Posterior vena cava (tissue), 2 donors: ENCODE results near the gene RAB7A. TPM values are rescaled to one million over a fixed set of nuclear protein-coding genes. Genes with fewer than 3 reads are reported as not detected.
"Not testable (repeated sequence)": the region's sequence is repeated elsewhere in the genome, so short reads cannot be mapped to it uniquely, and the experiment has no call there.

ENCODE experiments used
- DNase-seq: peaks from one replicate; pipeline ENCODE4 v3.0.0-alpha.2; 2020; ENCODE audit warnings: low spot score
- intact Hi-C, 2 donors: fragments of 100-400 bp; cut with DNase I; formaldehyde crosslinking; loops; one replicate each; pipeline versions ENCODE4 v1.14.1 to v1.14.2; 2022 to 2023
- total RNA-seq, 2 donors: library from RNA; stranded (reverse); fragmentation: NEBNext Ultra II Directional; extraction: Animal tissue kit (Norgen Biotek cat#: 25700); gene quantifications; one replicate each; pipeline ENCODE4 v1.2.1, GENCODE V29; 2021
- donor health status: DM: yes; HTN: yes; CAD: no.
- donor health status: DM: yes; HTN: yes; CAD: no.

The RAB7A gene
- total RNA-seq, 2 donors from 2014 or later, result 207 to 216 TPM

GRCh38 chr3:128829925-128830625 is 104.1 kb downstream of the RAB7A start:
- intact Hi-C loops, DNase-seq: not testable (repeated sequence)

- intact Hi-C loops, DNase-seq: not testable (repeated sequence)
Observed at GRCh38 chr3:128830762-128831161, 104.8 kb downstream of the RAB7A start.

- intact Hi-C loops, result not testable (repeated sequence)
Observed at GRCh38 chr3:128832979-128833378, 107.0 kb downstream of the RAB7A start.

GRCh38 chr3:128835096-128835495 is 109.1 kb downstream of the RAB7A start:
- intact Hi-C loops, result no loop called here
- no peak for DNase-seq

More at GRCh38 chr3:128832979-128833378, 107.0 kb downstream of the RAB7A start:
- DNase-seq, result not testable (repeated sequence)

- intact Hi-C loops, result no loop called here
- no peak for DNase-seq
Observed at GRCh38 chr3:128841926-128842920, 116.2 kb downstream of the RAB7A start.

GRCh38 chr3:128844502-128844901 is 118.5 kb downstream of the RAB7A start:
- intact Hi-C loops, result no loop called here
- DNase-seq, result no peak

GRCh38 chr3:128845119-128845777 is 119.3 kb downstream of the RAB7A start:
- DNase-seq, result no peak
- intact Hi-C loops, result loop anchor here (5.0 kb wide), 2 partner anchors 192 to 228 kb away; no protein-coding TSS in a partner anchor

- peak; percentile 95 for DNase-seq
- intact Hi-C loops, result loop anchor here (5.0 kb wide), 2 partner anchors 191 to 229 kb away; no protein-coding TSS in a partner anchor
Observed at GRCh38 chr3:128845778-128846485, 119.9 kb downstream of the RAB7A start.

GRCh38 chr3:128846486-128846891 is 120.5 kb downstream of the RAB7A start:
- intact Hi-C loops, result loop anchor here (5.0 kb wide), 2 partner anchors 191 to 229 kb away; no protein-coding TSS in a partner anchor
- DNase-seq, result no peak

- intact Hi-C loops, result loop anchor here (5.0 kb wide), 2 partner anchors 189 to 231 kb away; no protein-coding TSS in a partner anchor
- DNase-seq, result no peak
Observed at GRCh38 chr3:128847666-128848370, 121.8 kb downstream of the RAB7A start.

GRCh38 chr3:128848936-128849335 is 123.0 kb downstream of the RAB7A start:
- intact Hi-C loops, result loop anchor here (5.0 kb wide), 2 partner anchors 188 to 232 kb away; no protein-coding TSS in a partner anchor
- DNase-seq, result no peak

GRCh38 chr3:128849911-128850455 is 124.0 kb downstream of the RAB7A start:
- intact Hi-C loops, result loop anchor here (5.0 kb wide), 2 partner anchors 187 to 233 kb away; no protein-coding TSS in a partner anchor
- no peak for DNase-seq

GRCh38 chr3:128850544-128850943 is 124.6 kb downstream of the RAB7A start:
- intact Hi-C loops, result no loop called here
- no peak for DNase-seq

- intact Hi-C loops, result no loop called here
- DNase-seq, result no peak
Observed at GRCh38 chr3:128851601-128852000, 125.6 kb downstream of the RAB7A start.

GRCh38 chr3:128853826-128854225 is 127.8 kb downstream of the RAB7A start:
- no peak for DNase-seq
- intact Hi-C loops, result no loop called here

- no peak for DNase-seq
- intact Hi-C loops, result no loop called here
Observed at GRCh38 chr3:128854475-128854874, 128.5 kb downstream of the RAB7A start.

GRCh38 chr3:128855569-128855968 is 129.6 kb downstream of the RAB7A start:
- DNase-seq, result no peak
- intact Hi-C loops, result no loop called here

GRCh38 chr3:128858167-128858566 is 132.2 kb downstream of the RAB7A start:
- intact Hi-C loops, result no loop called here
- DNase-seq, result no peak
